ENCODE data around the gene SOX13. TPM values are rescaled to one million over a fixed set of nuclear protein-coding genes. Genes with fewer than 3 reads are reported as not detected.

Gene SOX13
- total RNA-seq, 1 donor from 2014 or later = 0.42 TPM

- intact Hi-C loops (cut with micrococcal nuclease) = no loop called here
Measured at GRCh38 chr1:204151552-204152309, 78.8 kb downstream of the SOX13 start, which contains the start of gene ETNK2. ETNK2 (minus strand) TSS chr1:204152044; CDS start chr1:204151852, 192 bp downstream.

DNA sequence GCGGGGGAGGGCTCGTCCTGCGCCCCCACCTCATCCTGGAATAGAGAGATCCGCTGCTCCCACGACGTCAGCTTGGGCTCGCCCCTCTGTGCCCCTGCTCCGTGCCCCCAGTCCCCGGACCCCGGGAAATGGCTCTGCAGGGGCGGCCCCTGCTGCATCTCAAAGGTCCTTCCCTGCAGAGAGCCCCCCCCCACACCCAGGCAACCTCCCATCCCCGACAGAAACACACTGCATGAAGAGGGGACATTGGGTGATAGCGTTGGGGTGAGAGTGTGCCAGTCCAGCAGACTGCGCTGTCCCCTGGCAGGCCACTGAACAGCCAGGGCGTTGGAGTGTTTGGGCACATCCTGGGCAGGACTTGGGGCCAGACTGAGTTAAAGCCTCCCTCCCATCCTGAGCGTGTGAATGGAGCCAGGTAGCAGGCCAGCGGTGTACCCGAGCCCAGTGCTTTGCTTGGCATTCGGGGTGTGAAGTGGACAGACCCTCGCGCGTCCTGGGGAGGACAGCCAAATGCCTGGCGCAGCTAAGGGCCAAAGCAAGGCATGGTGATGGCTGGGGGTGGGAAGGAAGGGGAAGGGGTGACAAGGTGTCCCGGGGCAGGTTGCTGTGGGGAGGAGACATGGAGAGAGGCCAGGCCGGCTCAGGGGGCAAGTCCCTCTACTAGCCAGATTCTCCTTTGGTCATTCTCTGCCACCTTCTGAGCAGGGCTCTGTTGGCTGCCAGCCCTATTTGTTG is 79.6 kb downstream of the SOX13 start:
- intact Hi-C loops (cut with micrococcal nuclease) = no loop called here

DNA sequence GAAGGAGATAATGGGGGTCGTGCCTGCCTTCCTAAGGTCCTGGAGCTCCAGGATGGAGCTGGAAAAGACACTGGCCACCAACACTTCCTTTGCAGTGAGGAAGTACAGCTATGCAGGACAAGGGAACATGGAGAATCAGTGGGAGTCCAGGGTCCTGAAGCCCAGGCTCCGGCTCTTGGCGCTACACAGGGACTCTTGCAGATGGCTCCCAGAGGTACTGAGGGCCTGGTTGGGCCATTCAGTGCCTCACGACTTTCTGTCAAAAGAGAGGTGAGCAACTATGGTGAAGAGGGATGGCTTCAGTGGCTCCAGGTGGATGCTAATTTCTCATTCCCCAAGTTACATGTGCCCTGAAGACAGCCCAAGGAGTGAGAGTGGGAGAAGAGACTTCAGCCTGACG is 80.8 kb downstream of the SOX13 start:
- intact Hi-C loops (cut with micrococcal nuclease) = no loop called here

- intact Hi-C loops (cut with micrococcal nuclease) = no loop called here
Measured at GRCh38 chr1:204154568-204155255, 81.8 kb downstream of the SOX13 start.

DNA sequence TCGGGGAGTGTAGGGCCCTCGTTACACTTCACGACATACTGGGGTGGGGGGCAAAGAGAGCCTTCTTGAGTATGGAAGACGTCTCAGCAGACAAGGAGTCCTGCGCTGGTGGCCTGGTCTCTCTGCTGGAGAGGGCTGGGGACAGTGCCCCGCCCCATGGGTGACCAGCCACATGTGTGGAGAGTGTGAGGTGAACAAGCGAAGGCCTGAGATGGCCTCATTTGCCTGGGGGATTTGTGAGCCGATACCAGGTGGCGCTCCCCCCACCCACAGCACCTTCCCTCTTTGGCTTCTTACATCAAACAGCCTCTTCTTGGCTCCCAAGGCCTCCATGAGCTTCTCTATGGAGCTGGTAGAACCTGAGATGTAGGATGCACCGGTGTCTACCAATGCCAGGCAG is 83.0 kb downstream of the SOX13 start:
- intact Hi-C loops (cut with micrococcal nuclease) = no loop called here

- intact Hi-C loops (cut with micrococcal nuclease) = no loop called here
Measured at GRCh38 chr1:204157962-204158361, 85.0 kb downstream of the SOX13 start.

GRCh38 chr1:204161609-204162493 is 88.9 kb downstream of the SOX13 start:
- intact Hi-C loops (cut with micrococcal nuclease) = loop anchor here (1.0 to 10.0 kb wide), 7 partner anchors 45 to 643 kb away; no protein-coding TSS in a partner anchor

- intact Hi-C loops (cut with micrococcal nuclease) = loop anchor here (1.0 to 10.0 kb wide), 7 partner anchors 45 to 642 kb away; no protein-coding TSS in a partner anchor
Measured at GRCh38 chr1:204162494-204163074, 89.7 kb downstream of the SOX13 start.

- intact Hi-C loops (cut with micrococcal nuclease) = loop anchor here (10.0 kb wide), 1 partner anchor 639 kb away; no protein-coding TSS in a partner anchor
Measured at GRCh38 chr1:204166219-204166618, 93.3 kb downstream of the SOX13 start, which contains the start of gene REN. REN (minus strand) TSS chr1:204166337; CDS start chr1:204166293, 44 bp downstream.

DNA sequence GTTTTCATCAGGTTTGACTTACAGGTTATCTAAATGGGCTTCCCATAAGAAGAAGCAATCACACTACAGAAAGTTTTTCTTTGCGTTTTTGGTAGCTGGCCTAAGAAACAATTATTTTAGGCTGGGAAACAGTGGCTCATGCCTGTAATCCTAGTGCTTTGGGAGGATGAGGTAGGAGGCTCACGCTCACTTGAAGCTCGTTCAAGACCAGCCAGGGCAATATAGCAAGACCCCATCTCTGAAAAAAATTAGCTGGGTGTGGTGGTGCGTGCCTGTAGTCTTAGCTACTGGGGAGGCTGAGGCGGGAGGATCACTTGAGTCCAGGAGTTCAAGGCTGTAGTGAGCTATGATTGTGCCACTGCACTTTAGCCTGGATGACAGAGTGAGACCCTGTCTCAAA is 94.8 kb downstream of the SOX13 start:
- intact Hi-C loops (cut with micrococcal nuclease) = loop anchor here (10.0 kb wide), 1 partner anchor 637 kb away; no protein-coding TSS in a partner anchor

- intact Hi-C loops (cut with micrococcal nuclease) = loop anchor here (10.0 kb wide), 1 partner anchor 635 kb away; no protein-coding TSS in a partner anchor
Measured at GRCh38 chr1:204169858-204170257, 96.9 kb downstream of the SOX13 start.

DNA sequence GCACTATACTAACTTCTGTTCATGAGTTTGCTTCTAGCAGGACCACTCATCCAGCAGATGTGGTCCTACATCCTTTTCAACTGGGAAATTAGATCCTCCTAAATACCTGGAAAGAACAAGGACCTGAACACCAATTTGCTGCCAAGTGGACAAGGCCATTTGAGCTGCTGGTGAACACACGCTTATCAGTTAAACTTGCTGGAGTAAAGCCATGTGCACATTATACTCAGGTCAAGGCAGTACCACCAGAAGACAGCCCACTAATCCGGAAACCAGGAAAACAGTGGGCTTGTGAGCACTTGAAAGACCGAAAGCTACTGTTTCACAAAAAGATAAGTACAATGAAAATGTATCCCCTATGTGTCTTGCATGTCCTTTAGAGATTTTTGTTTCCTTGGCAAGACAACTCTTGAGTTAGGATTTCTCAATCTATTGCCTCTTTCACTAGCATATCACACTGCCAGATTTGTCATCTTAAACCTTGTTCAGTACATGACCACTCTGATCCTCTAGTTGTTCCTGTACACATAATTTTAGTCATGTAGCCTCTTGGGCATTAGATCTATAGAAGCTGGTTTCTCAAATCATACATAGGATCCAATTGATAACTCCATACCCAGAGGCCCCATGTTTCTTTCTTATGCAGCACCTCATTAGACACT is 97.7 kb downstream of the SOX13 start:
- intact Hi-C loops (cut with micrococcal nuclease) = no loop called here

DNA sequence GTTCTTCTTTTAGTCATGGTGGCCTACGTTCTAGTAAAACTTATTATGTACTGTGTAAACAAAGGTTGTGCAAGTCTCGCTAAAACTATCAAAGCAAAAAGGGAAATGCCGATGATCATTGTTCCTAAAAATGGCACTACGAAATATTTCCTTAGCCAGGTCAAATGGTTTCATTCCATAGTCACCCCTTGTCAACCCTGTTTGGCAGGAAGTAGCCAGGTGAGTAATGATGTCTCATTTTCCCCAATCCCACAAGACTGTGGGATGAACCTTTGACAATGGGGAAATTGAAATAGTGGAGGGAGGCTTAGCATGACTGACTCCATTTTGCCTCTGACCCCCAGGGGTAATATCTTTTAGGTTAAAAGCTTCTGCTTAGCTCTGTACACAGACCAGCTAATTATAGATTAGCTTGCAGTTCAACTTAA is 98.8 kb downstream of the SOX13 start:
- intact Hi-C loops (cut with micrococcal nuclease) = no loop called here

GRCh38 chr1:204172404-204173029 is 99.6 kb downstream of the SOX13 start:
- intact Hi-C loops (cut with micrococcal nuclease) = no loop called here

DNA sequence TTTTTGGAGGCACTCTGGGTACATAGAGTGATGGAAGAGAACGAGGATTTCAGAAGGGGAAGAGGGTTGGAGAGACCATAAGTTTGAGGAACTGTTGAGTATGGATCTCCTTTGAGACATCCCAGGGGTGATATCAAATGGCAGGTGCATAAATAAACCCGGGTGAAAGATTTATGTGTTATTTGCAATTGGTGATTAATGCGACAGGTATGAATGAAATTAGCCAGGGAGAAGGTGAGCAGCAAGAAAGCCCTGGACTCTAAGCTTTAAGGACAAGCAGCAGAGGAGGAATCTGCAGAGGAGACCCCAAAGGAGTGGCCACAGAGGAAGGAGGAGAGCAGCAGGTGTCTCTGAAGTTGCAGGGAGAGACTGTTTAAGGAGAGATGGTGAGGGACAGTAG is 102.0 kb downstream of the SOX13 start:
- intact Hi-C loops (cut with micrococcal nuclease) = no loop called here

- intact Hi-C loops (cut with micrococcal nuclease) = no loop called here
Measured at GRCh38 chr1:204176049-204176448, 103.1 kb downstream of the SOX13 start.

GRCh38 chr1:204177133-204177532 is 104.2 kb downstream of the SOX13 start:
- intact Hi-C loops (cut with micrococcal nuclease) = no loop called here

Measured in T-helper 1 cell treated with Interleukin-12 subunit alpha and Interleukin-12 subunit beta and Interleukin-4 antibody, amounts not matched to agents 30 ng/mL and 1 ng/mL, for 36 hours (primary cell).